Keratinocyte (primary cell): Measurements from ENCODE around the gene LRRC9. TPM values are rescaled to one million over a fixed set of nuclear protein-coding genes. Genes with fewer than 3 reads are reported as not detected.

ENCODE experiments used
- DNase-seq: peaks from one replicate; pipeline ENCODE4 v3.0.0-alpha.2; 2011; ENCODE audit warnings: low read depth, missing footprints, low spot score
- FAIRE-seq: peaks from 2 replicates; lab custom pipeline; 2011; peaks lifted over from hg19 to GRCh38; lab: Jason Lieb, UNC
- H2AFZ ChIP-seq: 2 replicates; pipeline ENCODE4 v1.6.0; 2012; ENCODE audit warnings: low read length, control low read depth, inconsistent platforms; ENCODE audit not compliant: control insufficient read depth
- H3K27ac ChIP-seq: 2 replicates; pipeline ENCODE4 v1.5.1; 2011; ENCODE audit warnings: low read length; ENCODE audit not compliant: control insufficient read depth, insufficient read depth
- H3K27me3 ChIP-seq: 3 replicates; pipeline ENCODE4 v1.6.0; 2011; ENCODE audit warnings: low read length; ENCODE audit not compliant: control insufficient read depth, insufficient read depth; ENCODE audit errors: extremely low read depth
- H3K36me3 ChIP-seq, 2 experiments: 2 replicates in 1 of 2; 3 replicates in 1 of 2; pipeline ENCODE4 v1.5.1; 2011; ENCODE audit warnings: low read length in 2 of 2, mild to moderate bottlenecking in 1 of 2; ENCODE audit not compliant: control insufficient read depth in 2 of 2, insufficient read depth in 2 of 2; ENCODE audit errors: extremely low read depth in 1 of 2
- H3K4me1 ChIP-seq: 3 replicates; pipeline ENCODE4 v1.5.1; 2011; ENCODE audit warnings: low read length; ENCODE audit not compliant: control insufficient read depth, insufficient read depth; ENCODE audit errors: extremely low read depth
- H3K4me2 ChIP-seq: 3 replicates; pipeline ENCODE4 v1.6.0; 2011; ENCODE audit warnings: low read depth, low read length; ENCODE audit not compliant: control insufficient read depth, insufficient read depth; ENCODE audit errors: extremely low read depth
- H3K4me3 ChIP-seq, 3 experiments: fragments of 200-600 bp in 1 of 3; sonication (generic) in 1 of 3; 2 replicates in 2 of 3; 3 replicates in 1 of 3; pipeline ENCODE4 v1.5.1; 2011 to 2016; ENCODE audit warnings: low read length in 3 of 3, mild to moderate bottlenecking in 3 of 3, control low read depth in 2 of 3, inconsistent platforms in 1 of 3, low read depth in 1 of 3, mixed read lengths in 1 of 3, mixed run types in 1 of 3, moderate library complexity in 1 of 3; ENCODE audit not compliant: control insufficient read depth in 2 of 3, insufficient read depth in 2 of 3; ENCODE audit errors: extremely low read depth in 1 of 3
- H3K79me2 ChIP-seq: 2 replicates; pipeline ENCODE4 v1.6.0; 2012; ENCODE audit warnings: low read length; ENCODE audit not compliant: control insufficient read depth, insufficient read depth
- H3K9ac ChIP-seq: 3 replicates; pipeline ENCODE4 v1.6.0; 2011; ENCODE audit warnings: low read length; ENCODE audit not compliant: control insufficient read depth, insufficient read depth; ENCODE audit errors: extremely low read depth
- H3K9me1 ChIP-seq: 3 replicates; pipeline ENCODE4 v1.6.0; 2011; ENCODE audit warnings: low read length; ENCODE audit not compliant: control insufficient read depth, insufficient read depth; ENCODE audit errors: extremely low read depth
- H3K9me3 ChIP-seq: 2 replicates; pipeline ENCODE4 v1.5.1; 2012; ENCODE audit warnings: low read depth, low read length; ENCODE audit not compliant: control insufficient read depth
- H4K20me1 ChIP-seq: 3 replicates; pipeline ENCODE4 v1.6.0; 2011; ENCODE audit warnings: low read length; ENCODE audit not compliant: control insufficient read depth, insufficient read depth; ENCODE audit errors: extremely low read depth
- CTCF ChIP-seq, 3 experiments: IDR thresholded peaks in 1 of 3; conservative IDR thresholded peaks in 1 of 3; optimal IDR thresholded peaks in 1 of 3; 2 replicates in 2 of 3; 3 replicates in 1 of 3; pipeline versions ENCODE3 to v1.5.1; 2011; ENCODE audit warnings: low read length in 3 of 3, mild to moderate bottlenecking in 3 of 3, moderate library complexity in 2 of 3, control low read depth in 1 of 3, inconsistent platforms in 1 of 3; ENCODE audit not compliant: insufficient read depth in 2 of 3; ENCODE audit errors: extremely low read depth in 1 of 3
- EZH2 ChIP-seq: IDR thresholded peaks from one replicate; pipeline ENCODE4 v1.6.1; 2012; ENCODE audit warnings: inconsistent platforms, mild to moderate bottlenecking, low read length, moderate library complexity
- dilution Hi-C: fragments of 300-500 bp; cut with MboI; formaldehyde crosslinking; loops from one replicate; pipeline ENCODE4 v1.7.0; 2020; ENCODE audit warnings: low sequenced_read_pairs; ENCODE audit not compliant: extremely low pct_ligation_motif_present
- polyA plus RNA-seq, 5 experiments: library from polyadenylated mRNA; depleted of rRNA in 3 of 5; stranded (reverse) in 3 of 5; stranded (forward) in 1 of 5; unstranded in 1 of 5; fragments of >200 nt; gene quantifications; 1 replicate in 1 of 5; 2 replicates in 3 of 5; 3 replicates in 1 of 5; pipeline versions ENCODE4 v1.2.1 to v1.2.3, GENCODE V29; 2011 to 2012; ENCODE audit warnings: missing spikeins in 2 of 5, low read depth in 1 of 5, low replicate concordance in 1 of 5

The LRRC9 gene
- polyA plus RNA-seq, 1 donor (not counting 4 experiments of a cell fraction or from before 2014, with no cell fraction given): not detected

GRCh38 chr14:59890676-59891075, 29.3 kb upstream of the LRRC9 start:
- FAIRE-seq (no peak), DNase-seq (no peak)
- Histone ChIP-seq H3K27ac (no peak overlapping the region), H3K9me1 (no peaks in the 10 kb centered on the region), H4K20me1 (no peaks in the 10 kb centered on the region), H3K9me3 (no peaks in the 10 kb centered on the region), H3K4me3 (no peak overlapping the region), H3K9ac (no peak overlapping the region), H3K4me1 (no peaks in the 10 kb centered on the region), H3K36me3 (no peaks in the 10 kb centered on the region), H3K27me3 (no peaks in the 10 kb centered on the region), H3K4me2 (no peak overlapping the region), H2AFZ (no peak overlapping the region), H3K79me2 (no peaks in the 10 kb centered on the region)
- TF ChIP-seq EZH2 (no peak), CTCF (optimal IDR thresholded peaks at IDR 0.05 in 1 of 3, IDR thresholded peaks at IDR 0.05 in 1 of 3, conservative IDR thresholded peaks at IDR 0.05 in 1 of 3; ENCODE audit: extremely low read depth in 1 of 3, insufficient read depth in 2 of 3, low read length in 3 of 3) (no peak)
- dilution Hi-C loops: no loop called here

- no peaks in the 10 kb centered on the region for H4K20me1 ChIP-seq
- no peak overlapping the region for H2AFZ ChIP-seq
- no peaks in the 10 kb centered on the region for H3K27me3 ChIP-seq
- TF ChIP-seq CTCF (optimal IDR thresholded peaks at IDR 0.05 in 1 of 3, IDR thresholded peaks at IDR 0.05 in 1 of 3, conservative IDR thresholded peaks at IDR 0.05 in 1 of 3; ENCODE audit: extremely low read depth in 1 of 3, insufficient read depth in 2 of 3, low read length in 3 of 3) (no peak), EZH2 (no peak)
- H3K9ac ChIP-seq: no peak overlapping the region
- no peaks in the 10 kb centered on the region for H3K4me1 ChIP-seq
- no peak for FAIRE-seq
- no peaks in the 10 kb centered on the region for H3K79me2 ChIP-seq
- no peak overlapping the region for H3K27ac ChIP-seq
- no peak overlapping the region for H3K4me3 ChIP-seq
- dilution Hi-C loops: no loop called here
- no peaks in the 10 kb centered on the region for H3K9me3 ChIP-seq
- no peak for DNase-seq
- no peaks in the 10 kb centered on the region for H3K9me1 ChIP-seq
- no peaks in the 10 kb centered on the region for H3K36me3 ChIP-seq
- H3K4me2 ChIP-seq: no peak overlapping the region
These were observed 24.2 kb upstream of the LRRC9 start for GRCh38 chr14:59895721-59896120.
